ENCODE data around the gene SAYSD1.

Gene SAYSD1

GRCh38 chr6:39107641-39108040, 7.3 kb downstream of the SAYSD1 start:
- DNase-seq, result no peak

- no peak for DNase-seq
These were observed 8.0 kb downstream of the SAYSD1 start for GRCh38 chr6:39107034-39107433.

- DNase-seq, result no peak
These were observed 10.5 kb downstream of the SAYSD1 start for GRCh38 chr6:39104528-39104927.

GRCh38 chr6:39102821-39103136, 12.2 kb downstream of the SAYSD1 start:
- no peak for DNase-seq

- DNase-seq, result no peak
These were observed 12.7 kb downstream of the SAYSD1 start for GRCh38 chr6:39102071-39102820.

GRCh38 chr6:39100358-39100757, 14.6 kb downstream of the SAYSD1 start:
- DNase-seq, result no peak

- DNase-seq, result no peak
These were observed 19.4 kb downstream of the SAYSD1 start for GRCh38 chr6:39095578-39095977.

- no peak for DNase-seq
These were observed 21.8 kb downstream of the SAYSD1 start for GRCh38 chr6:39093149-39093708.

GRCh38 chr6:39092124-39092523, 22.9 kb downstream of the SAYSD1 start:
- DNase-seq, result peak in 1 of 2 experiments; percentile 15

GRCh38 chr6:39091220-39091619, 23.8 kb downstream of the SAYSD1 start:
- no peak for DNase-seq

GRCh38 chr6:39090036-39090435, 24.9 kb downstream of the SAYSD1 start:
- DNase-seq, result no peak

GRCh38 chr6:39088331-39088730, 26.7 kb downstream of the SAYSD1 start:
- DNase-seq, result no peak

- DNase-seq, result no peak
These were observed 27.8 kb downstream of the SAYSD1 start for GRCh38 chr6:39087197-39087596.

- no peak for DNase-seq
These were observed 28.3 kb downstream of the SAYSD1 start for GRCh38 chr6:39086711-39087110.

GRCh38 chr6:39086294-39086693, 28.7 kb downstream of the SAYSD1 start:
- no peak for DNase-seq

GRCh38 chr6:39085129-39085797, 29.7 kb downstream of the SAYSD1 start:
- no peak for DNase-seq

- DNase-seq, result no peak
These were observed 30.5 kb downstream of the SAYSD1 start for GRCh38 chr6:39084506-39084905.

- DNase-seq, result no peak
These were observed 31.8 kb downstream of the SAYSD1 start for GRCh38 chr6:39083231-39083634.

- DNase-seq, result no peak
These were observed 32.7 kb downstream of the SAYSD1 start for GRCh38 chr6:39082310-39082709.

GRCh38 chr6:39080246-39080875, 34.6 kb downstream of the SAYSD1 start:
- DNase-seq, result no peak

GRCh38 chr6:39079197-39080125, 35.5 kb downstream of the SAYSD1 start:
- no peak for DNase-seq

GRCh38 chr6:39078695-39079094, 36.3 kb downstream of the SAYSD1 start:
- DNase-seq, result no peak

Measured in SW 1271 (cell line).